Caco-2 (cell line): ENCODE data around the gene HEBP1. TPM values are rescaled to one million over a fixed set of nuclear protein-coding genes. Genes with fewer than 3 reads are reported as not detected.
A peak's percentile ranks its signal among the peaks of the same experiment; 100 is the strongest.

ENCODE experiments used
- BruUV-seq: library from RNA; stranded (reverse); fragments of 400-500 nt; replicated peaks from 2 replicates; lab custom pipeline; 2021; lab: Mats Ljungman, UMichigan
- CTCF ChIA-PET: fragments of 300-600 bp; sonication (Branson Sonifier 250); formaldehyde crosslinking; loops from one replicate; lab custom pipeline; 2022; ENCODE audit warnings: antibody characterized with exemption; lab: Charles Lee
- POLR2A ChIA-PET: fragments of 300-600 bp; sonication (Branson Sonifier 250); formaldehyde crosslinking; loops from one replicate; lab custom pipeline; 2022; ENCODE audit warnings: antibody characterized with exemption; lab: Charles Lee
- DNase-seq, 2 experiments: peaks; one replicate each; pipeline versions ENCODE4 v3.0.0 to v3.0.0-alpha.2; 2020 to 2022
- H3K27me3 ChIP-seq: replicated peaks from 2 replicates; pipeline ENCODE4 v1.6.0; 2011; ENCODE audit warnings: low read length; ENCODE audit not compliant: control insufficient read depth, insufficient read depth
- H3K36me3 ChIP-seq: 2 replicates; pipeline ENCODE4 v1.5.1; 2011; ENCODE audit warnings: low read length; ENCODE audit not compliant: control insufficient read depth, insufficient read depth
- H3K4me1 ChIP-seq: fragments of 250-450 bp; sonication (Bioruptor Pico); 2 replicates; pipeline ENCODE4 v1.5.1; 2020; ENCODE audit warnings: mild to moderate bottlenecking
- H3K4me3 ChIP-seq: 2 replicates; pipeline ENCODE4 v1.5.1; 2011; ENCODE audit warnings: low read depth, mild to moderate bottlenecking, control low read depth, low read length
- H3K9me3 ChIP-seq: fragments of 250-450 bp; sonication (Bioruptor Pico); 2 replicates; pipeline ENCODE4 v1.5.1; 2020; ENCODE audit warnings: mild to moderate bottlenecking, moderate library complexity
- H3K27ac Mint-ChIP-seq: one replicate; pipeline ENCODE4 v1.8.0; 2022; ENCODE audit warnings: mixed read lengths; ENCODE audit not compliant: unreplicated experiment
- H3K27me3 Mint-ChIP-seq: one replicate; pipeline ENCODE4 v1.8.0; 2022; ENCODE audit warnings: mixed read lengths; ENCODE audit not compliant: insufficient read depth, unreplicated experiment
- H3K36me3 Mint-ChIP-seq: one replicate; pipeline ENCODE4 v1.8.0; 2022; ENCODE audit warnings: mild to moderate bottlenecking, mixed read lengths; ENCODE audit not compliant: insufficient read depth, unreplicated experiment
- H3K4me1 Mint-ChIP-seq: one replicate; pipeline ENCODE4 v1.8.0; 2022; ENCODE audit warnings: low read depth, mixed read lengths; ENCODE audit not compliant: unreplicated experiment
- H3K4me3 Mint-ChIP-seq: one replicate; pipeline ENCODE4 v1.8.0; 2022; ENCODE audit warnings: mild to moderate bottlenecking, moderate library complexity, mixed read lengths; ENCODE audit not compliant: unreplicated experiment
- H3K9me3 Mint-ChIP-seq: one replicate; pipeline ENCODE4 v1.8.0; 2022; ENCODE audit warnings: mixed read lengths; ENCODE audit not compliant: unreplicated experiment
- CTCF ChIP-seq, 2 experiments: fragments of 200-600 bp in 1 of 2; IDR thresholded peaks; 1 replicate in 1 of 2; 2 replicates in 1 of 2; pipeline versions ENCODE4 v1.5.1 to v1.8.0; 2011 to 2022; ENCODE audit warnings: antibody characterized with exemption in 1 of 2, control low read depth in 1 of 2, inconsistent platforms in 1 of 2, low read depth in 1 of 2, low read length in 1 of 2, mild to moderate bottlenecking in 1 of 2, moderate library complexity in 1 of 2; ENCODE audit not compliant: insufficient read depth in 1 of 2, severe bottlenecking in 1 of 2, unreplicated experiment in 1 of 2
- intact Hi-C: fragments of 100-400 bp; cut with micrococcal nuclease; formaldehyde crosslinking; loops from one replicate; pipeline ENCODE4 v1.10.0; 2022; ENCODE audit not compliant: unreplicated experiment
- total RNA-seq: library from RNA; stranded (reverse); gene quantifications from 2 replicates; pipeline ENCODE4 v1.2.3, GENCODE V29; 2022

The HEBP1 gene
- total RNA-seq, 1 experiment from 2014 or later: 55.8 TPM

GRCh38 chr12:12976366-12976765, 23.7 kb downstream of the HEBP1 start:
- ChIA-PET CTCF (interaction anchor here (0.6 to 3.4 kb wide), 16 partner anchors 10 to 643 kb away, joined by 3 to 14 read pairs (median 4); no protein-coding TSS in a partner anchor), POLR2A (no interaction called here)
- intact Hi-C loops: loop anchor here (5.0 kb wide), 1 partner anchor 44 kb away; no protein-coding TSS in a partner anchor
- BruUV-seq: no TSS peak
- H3K27me3 Mint-ChIP-seq: no peaks in the 10 kb centered on the region
- Histone ChIP-seq H3K9me3 (peaks cover 4% of the 10 kb centered on the region), H3K4me3 (no peak overlapping the region), H3K36me3 (peaks cover 4% of the 10 kb centered on the region; the same call in 1 of the 2 replicates), H3K27me3 (no peaks in the 10 kb centered on the region), H3K4me1 (peaks cover 21% of the 10 kb centered on the region)
- no peak for TF ChIP-seq CTCF (IDR thresholded peaks at IDR 0.05; ENCODE audit: insufficient read depth in 1 of 2, low read depth in 1 of 2, low read length in 1 of 2, severe bottlenecking in 1 of 2, unreplicated experiment in 1 of 2)
- no peak overlapping the region for H3K27ac Mint-ChIP-seq
- H3K4me1 Mint-ChIP-seq: peaks cover 6% of the 10 kb centered on the region
- H3K4me3 Mint-ChIP-seq: no peak overlapping the region
- H3K36me3 Mint-ChIP-seq: peaks cover 27% of the 10 kb centered on the region
- H3K9me3 Mint-ChIP-seq: peaks cover 33% of the 10 kb centered on the region
- no peak for DNase-seq

GRCh38 chr12:12975322-12976077, 24.6 kb downstream of the HEBP1 start:
- Mint-ChIP-seq H3K9me3 (peaks cover 33% of the 10 kb centered on the region), H3K36me3 (peaks cover 27% of the 10 kb centered on the region), H3K4me3 (no peak overlapping the region)

More at GRCh38 chr12:12975322-12976077, 24.6 kb downstream of the HEBP1 start:
- H3K36me3 ChIP-seq: peaks cover 4% of the 10 kb centered on the region; the same call in 1 of the 2 replicates
- Mint-ChIP-seq H3K4me1 (peaks cover 6% of the 10 kb centered on the region), H3K27ac (no peak overlapping the region), H3K27me3 (no peaks in the 10 kb centered on the region)
- ChIA-PET CTCF (interaction anchor here (0.6 to 3.4 kb wide), 18 partner anchors 10 to 644 kb away, joined by 3 to 14 read pairs (median 4); no protein-coding TSS in a partner anchor), POLR2A (no interaction called here)
- peak; percentile 70 to 74 for DNase-seq
- H3K4me3 ChIP-seq: no peak overlapping the region
- H3K9me3 ChIP-seq: peaks cover 4% of the 10 kb centered on the region
- H3K27me3 ChIP-seq: no peaks in the 10 kb centered on the region
- peaks cover 21% of the 10 kb centered on the region for H3K4me1 ChIP-seq
- BruUV-seq: no TSS peak
- intact Hi-C loops: loop anchor here (1.0 to 5.0 kb wide), 3 partner anchors 43 to 187 kb away; no protein-coding TSS in a partner anchor
- peak; percentile 46 to 78 for TF ChIP-seq CTCF (IDR thresholded peaks at IDR 0.05; ENCODE audit: insufficient read depth in 1 of 2, low read depth in 1 of 2, low read length in 1 of 2, severe bottlenecking in 1 of 2, unreplicated experiment in 1 of 2)
